ENCODE measurements around the gene DUOX1.

DNA sequence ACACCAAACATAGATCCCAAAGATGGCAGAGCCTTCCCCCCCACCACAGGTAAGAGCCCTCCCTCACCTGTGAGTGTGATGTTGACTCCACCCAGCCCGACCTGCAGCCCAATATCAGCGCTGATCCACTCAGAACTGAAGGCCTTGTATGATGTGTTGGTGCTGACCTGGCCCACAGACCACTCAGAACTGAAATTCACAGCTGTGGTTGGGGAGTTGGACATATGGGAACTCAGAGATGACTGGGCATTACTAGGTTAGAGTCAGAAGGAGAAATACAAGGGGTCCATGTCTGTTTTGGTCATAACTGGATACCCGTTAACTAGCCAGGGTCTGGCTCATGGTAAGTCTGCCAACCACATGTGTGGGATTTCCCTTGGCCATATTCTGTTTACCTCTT is 8.8 kb upstream of the DUOX1 start:
- TF ChIP-seq, protein P1, sequence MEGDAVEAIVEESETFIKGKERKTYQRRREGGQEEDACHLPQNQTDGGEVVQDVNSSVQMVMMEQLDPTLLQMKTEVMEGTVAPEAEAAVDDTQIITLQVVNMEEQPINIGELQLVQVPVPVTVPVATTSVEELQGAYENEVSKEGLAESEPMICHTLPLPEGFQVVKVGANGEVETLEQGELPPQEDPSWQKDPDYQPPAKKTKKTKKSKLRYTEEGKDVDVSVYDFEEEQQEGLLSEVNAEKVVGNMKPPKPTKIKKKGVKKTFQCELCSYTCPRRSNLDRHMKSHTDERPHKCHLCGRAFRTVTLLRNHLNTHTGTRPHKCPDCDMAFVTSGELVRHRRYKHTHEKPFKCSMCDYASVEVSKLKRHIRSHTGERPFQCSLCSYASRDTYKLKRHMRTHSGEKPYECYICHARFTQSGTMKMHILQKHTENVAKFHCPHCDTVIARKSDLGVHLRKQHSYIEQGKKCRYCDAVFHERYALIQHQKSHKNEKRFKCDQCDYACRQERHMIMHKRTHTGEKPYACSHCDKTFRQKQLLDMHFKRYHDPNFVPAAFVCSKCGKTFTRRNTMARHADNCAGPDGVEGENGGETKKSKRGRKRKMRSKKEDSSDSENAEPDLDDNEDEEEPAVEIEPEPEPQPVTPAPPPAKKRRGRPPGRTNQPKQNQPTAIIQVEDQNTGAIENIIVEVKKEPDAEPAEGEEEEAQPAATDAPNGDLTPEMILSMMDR (IDR thresholded peaks at IDR 0.05) = no peak
- TF ChIP-seq POLR2A (IDR thresholded peaks at IDR 0.05) = no peak
